Stimulated activated CD4-positive, alpha-beta T cell treated with anti-CD3 and anti-CD28 coated beads, Interleukin-12 subunit alpha, Interleukin-12 subunit beta, amount 100 ng/mL, for 4 hours (primary cell): ENCODE data around the gene PPM1D.

Experiments used
- DNase-seq: peaks from one replicate; pipeline ENCODE4 v3.0.0-alpha.2; 2020

The PPM1D gene

GRCh38 chr17:60675997-60676396 lies 76.0 kb downstream of the PPM1D start:
- DNase-seq, result no peak

GRCh38 chr17:60676758-60677307 lies 76.8 kb downstream of the PPM1D start:
- DNase-seq, result no peak

- DNase-seq, result peak; percentile 89
These were observed 77.5 kb downstream of the PPM1D start, which contains the start of gene BCAS3 for GRCh38 chr17:60677308-60678117. BCAS3 (plus strand) TSS chr17:60677851.

GRCh38 chr17:60678118-60678444 lies 78.1 kb downstream of the PPM1D start:
- DNase-seq, result no peak

GRCh38 chr17:60679287-60679686 lies 79.3 kb downstream of the PPM1D start:
- DNase-seq, result no peak

GRCh38 chr17:60680754-60681153 lies 80.8 kb downstream of the PPM1D start:
- DNase-seq, result no peak

- DNase-seq, result no peak
These were observed 85.4 kb downstream of the PPM1D start for GRCh38 chr17:60685437-60685836.

- no peak for DNase-seq
These were observed 96.0 kb downstream of the PPM1D start for GRCh38 chr17:60695960-60696359.

GRCh38 chr17:60699090-60699489 lies 99.1 kb downstream of the PPM1D start:
- DNase-seq, result no peak

GRCh38 chr17:60704170-60704569 lies 104.2 kb downstream of the PPM1D start:
- DNase-seq, result no peak

- no peak for DNase-seq
These were observed 112.7 kb downstream of the PPM1D start for GRCh38 chr17:60712675-60713074.

GRCh38 chr17:60713608-60714007 lies 113.6 kb downstream of the PPM1D start:
- no peak for DNase-seq
